ENCODE measurements around the gene PLRG1.

GRCh38 chr4:154560824-154561231 is 10.6 kb upstream of the PLRG1 start:
- no peak for TF ChIP-seq CTCF (IDR thresholded peaks at IDR 0.05; ENCODE audit: insufficient read depth, low read depth, low read length)
- no peak for TF ChIP-seq EZH2 (IDR thresholded peaks at IDR 0.05; ENCODE audit: insufficient read depth, low read length)
